Adrenal gland (tissue), 12 donors: ENCODE measurements around the gene STAG3. TPM values are rescaled to one million over a fixed set of nuclear protein-coding genes. Genes with fewer than 3 reads are reported as not detected.
"Not testable (repeated sequence)": the region's sequence is repeated elsewhere in the genome, so short reads cannot be mapped to it uniquely, and the experiment has no call there.

ENCODE experiments used
- DNase-seq, 7 donors: peaks; one replicate each; pipeline ENCODE4 v3.0.0-alpha.2; 2019 to 2020
- H3K27ac ChIP-seq, 5 donors: fragments of 200-600 bp; sonication (generic) in 4 of 5; 1 replicate in 3 of 5; 2 replicates in 2 of 5; pipeline versions ENCODE4 v1.5.1 to v1.8.0; 2016 to 2020; ENCODE audit warnings: mild to moderate bottlenecking in 1 of 5
- H3K27me3 ChIP-seq: fragments of 200-600 bp; 2 replicates; pipeline ENCODE4 v1.8.0; 2021
- H3K36me3 ChIP-seq, 2 donors: fragments of 200-600 bp; replicated peaks in 1 of 2; 1 replicate in 1 of 2; 2 replicates in 1 of 2; pipeline versions ENCODE4 v1.5.1 to v1.8.0; 2018 to 2022
- H3K4me1 ChIP-seq, 2 donors: fragments of 200-600 bp; replicated peaks in 1 of 2; 1 replicate in 1 of 2; 2 replicates in 1 of 2; pipeline versions ENCODE4 v1.5.1 to v1.8.0; 2018 to 2021
- H3K4me3 ChIP-seq, 4 donors: fragments of 200-600 bp; sonication (generic) in 3 of 4; one replicate each; pipeline ENCODE4 v1.5.1; 2016 to 2018
- H3K9me3 ChIP-seq, 3 donors: fragments of 200-600 bp; sonication (generic) in 1 of 3; replicated peaks in 1 of 3; 1 replicate in 2 of 3; 2 replicates in 1 of 3; pipeline versions ENCODE4 v1.5.1 to v1.8.0; 2016 to 2021
- POLR2A ChIP-seq, 2 donors: fragments of 450-650 bp; IDR thresholded peaks; one replicate each; pipeline ENCODE4 v1.6.1; 2017; ENCODE audit warnings: antibody characterized with exemption in 2 of 2, mild to moderate bottlenecking in 2 of 2, moderate library complexity in 1 of 2
- WGBS, 4 donors: extraction: QIAGEN DNeasy Blood & Tissue Kit in 2 of 4; methylation state at CpG; one replicate each; pipeline versions ENCODE4 v1.1.5 to v1.1.7; 2013 to 2017; 5-methylcytosine and 5-hydroxymethylcytosine counted together
- intact Hi-C, 2 donors: fragments of 100-400 bp; cut with DNase I; formaldehyde crosslinking; loops; one replicate each; pipeline versions ENCODE4 v1.14.1 to v1.15.0; 2022 to 2023
- polyA plus RNA-seq, 3 donors: library from polyadenylated mRNA; stranded (reverse); fragments of 200-250 nt in 2 of 3; fragments of 350-450 nt in 1 of 3; fragmentation: Illumina TruSeq in 1 of 3; extraction: RNeasy Lipid Tissue Mini Kit (QIAGEN cat#74804) in 1 of 3; gene quantifications; one replicate each; pipeline ENCODE4 v1.2.3, GENCODE V29; 2013 to 2014
- total RNA-seq, 9 donors: library from RNA; depleted of rRNA in 4 of 9; stranded (reverse); fragments of >200 nt in 4 of 9; fragments of 120-200 nt in 1 of 9; fragmentation: NEBNext Ultra II Directional in 1 of 9; extraction: Animal tissue kit (Norgen Biotek cat#: 25700) in 1 of 9; gene quantifications; one replicate each; pipeline versions ENCODE4 v1.1.0 to v1.2.4, GENCODE V29; 2013 to 2023
- TF ChIP-seq, protein P1 (sequence below), 6 experiments: fragments of 450-650 bp in 4 of 6; fragments of 200-600 bp in 2 of 6; sonication (generic) in 1 of 6; IDR thresholded peaks; 1 replicate in 5 of 6; 2 replicates in 1 of 6; pipeline versions ENCODE4 v1.5.1 to v1.8.0; 2016 to 2021; ENCODE audit warnings: antibody characterized with exemption in 6 of 6, mild to moderate bottlenecking in 2 of 6, moderate library complexity in 1 of 6
- donor health status: healthy with polysubstance abuse.
- donor health status: Bipolar disorder and iron deficiency.
- donor health status: DM: yes; HTN: yes; CAD: no.
- donor health status: DM: no; HTN: no; CAD: no.
- donor health status: DM: no; HTN: no; CAD: no.
- donor health status: DM: yes; HTN: yes; CAD: no.

STAG3 gene
- total and polyA plus RNA-seq, 12 donors, result 0.26 to 3.3 (median 1.3) TPM

GRCh38 chr7:100234660-100235317 lies 57.1 kb downstream of the STAG3 start:
- H3K4me1 ChIP-seq, H3K27ac ChIP-seq, H3K4me3 ChIP-seq, DNase-seq, H3K27me3 ChIP-seq, intact Hi-C loops, H3K36me3 ChIP-seq, H3K9me3 ChIP-seq: not testable (repeated sequence)
- WGBS, 4 donors, result 85 to 88% (median 86%) methylated on average over 8 of the region's 8 CpGs

DNA sequence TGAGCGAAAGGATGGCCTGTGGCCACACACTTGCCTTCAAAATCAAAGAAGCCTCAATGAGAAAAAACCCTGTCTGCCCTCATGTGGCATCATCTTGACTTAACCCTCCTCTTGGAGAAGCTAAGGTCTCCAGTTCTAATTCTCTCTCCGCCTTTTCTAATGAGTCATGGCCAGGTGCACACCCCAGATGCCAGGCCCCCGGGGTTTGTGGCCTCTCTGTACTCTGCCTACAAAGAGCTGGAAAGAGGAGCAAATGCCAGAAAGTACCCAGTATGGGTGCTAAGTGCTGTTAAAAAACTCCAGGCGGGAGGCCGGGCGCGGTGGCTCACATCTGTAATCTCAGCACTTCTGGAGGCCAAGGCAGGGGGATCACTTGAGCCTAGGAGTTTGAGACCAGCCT lies 62.3 kb downstream of the STAG3 start:
- WGBS, 4 donors, result 82 to 92% (median 87%) methylated on average over 6 to 7 of the region's 7 CpGs
- DNase-seq, H3K9me3 ChIP-seq, H3K36me3 ChIP-seq, intact Hi-C loops, H3K4me3 ChIP-seq, H3K27me3 ChIP-seq: not testable (repeated sequence)
- Histone ChIP-seq H3K4me1 (peaks cover 0 to 20% of the 10 kb centered on the region in 2 donors), H3K27ac (peak overlapping the region in 3 of 5 donors; percentile 47 to 63 (median 62))

DNA sequence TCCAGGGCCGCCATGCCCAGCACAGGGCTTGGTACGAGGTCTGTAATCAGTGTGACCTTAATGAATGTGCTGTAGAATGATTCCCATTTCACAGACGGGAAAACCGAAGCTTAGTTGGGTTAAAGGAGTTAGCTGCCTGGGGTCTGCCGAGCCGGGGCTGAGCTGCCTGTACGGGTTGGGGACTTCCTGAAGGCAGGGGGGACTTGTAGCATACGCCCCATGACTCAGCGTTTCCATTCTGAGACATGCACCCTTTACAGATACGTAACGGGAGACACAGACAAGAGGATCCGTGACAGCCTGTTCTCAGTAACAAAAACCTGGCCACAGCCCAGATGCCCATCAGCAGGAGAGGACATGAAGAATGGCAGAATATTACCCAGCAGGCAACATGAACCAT lies 65.7 kb downstream of the STAG3 start:
- peak; percentile 49 to 93 (median 82) for DNase-seq
- H3K36me3 ChIP-seq, H3K27me3 ChIP-seq, H3K4me3 ChIP-seq, intact Hi-C loops, H3K9me3 ChIP-seq: not testable (repeated sequence)
- Histone ChIP-seq H3K4me1 (peaks cover 0 to 16% of the 10 kb centered on the region in 2 donors), H3K27ac (peak overlapping the region in 2 of 5 donors; percentile 55 to 57)
- 30 to 56% (median 51%) methylated on average over 4 to 12 of the region's 12 CpGs for WGBS, 4 donors

DNA sequence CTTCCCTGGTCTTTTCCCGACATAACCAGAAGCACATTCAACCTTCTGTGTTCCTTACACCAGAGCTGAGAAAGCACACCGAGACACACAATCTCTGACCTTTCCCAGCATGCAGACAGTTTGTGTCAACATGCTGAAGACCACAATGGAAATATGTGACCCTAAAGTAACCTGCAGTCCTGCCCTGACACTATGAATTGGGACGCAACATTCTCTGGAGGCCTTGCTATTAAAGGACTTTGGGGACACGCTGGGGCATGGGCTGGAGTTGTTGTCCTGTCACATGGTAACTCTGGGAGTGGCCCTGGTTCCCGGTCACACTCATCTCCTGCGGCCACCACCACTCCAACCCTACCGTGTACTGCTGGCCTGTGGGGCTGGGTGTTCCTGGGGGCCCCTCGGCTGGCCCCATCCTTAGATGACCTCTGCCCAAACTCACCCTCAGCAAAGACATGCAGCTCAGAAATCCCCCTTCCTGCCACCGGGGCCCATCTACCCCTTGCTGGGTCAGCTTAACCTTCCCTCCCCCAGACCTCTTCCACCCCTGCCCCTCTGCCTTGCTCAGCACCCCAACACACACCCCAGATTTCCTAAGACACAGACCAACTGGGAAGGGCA lies 67.4 kb downstream of the STAG3 start:
- peaks cover 0 to 16% of the 10 kb centered on the region in 2 donors for H3K4me1 ChIP-seq
- H3K36me3 ChIP-seq, H3K27me3 ChIP-seq, H3K9me3 ChIP-seq, H3K4me3 ChIP-seq, DNase-seq, intact Hi-C loops: not testable (repeated sequence)
- peak overlapping the region in 1 of 5 donors; percentile 40 for H3K27ac ChIP-seq
- 62 to 82% (median 71%) methylated on average over 5 to 9 of the region's 9 CpGs for WGBS, 4 donors

DNA sequence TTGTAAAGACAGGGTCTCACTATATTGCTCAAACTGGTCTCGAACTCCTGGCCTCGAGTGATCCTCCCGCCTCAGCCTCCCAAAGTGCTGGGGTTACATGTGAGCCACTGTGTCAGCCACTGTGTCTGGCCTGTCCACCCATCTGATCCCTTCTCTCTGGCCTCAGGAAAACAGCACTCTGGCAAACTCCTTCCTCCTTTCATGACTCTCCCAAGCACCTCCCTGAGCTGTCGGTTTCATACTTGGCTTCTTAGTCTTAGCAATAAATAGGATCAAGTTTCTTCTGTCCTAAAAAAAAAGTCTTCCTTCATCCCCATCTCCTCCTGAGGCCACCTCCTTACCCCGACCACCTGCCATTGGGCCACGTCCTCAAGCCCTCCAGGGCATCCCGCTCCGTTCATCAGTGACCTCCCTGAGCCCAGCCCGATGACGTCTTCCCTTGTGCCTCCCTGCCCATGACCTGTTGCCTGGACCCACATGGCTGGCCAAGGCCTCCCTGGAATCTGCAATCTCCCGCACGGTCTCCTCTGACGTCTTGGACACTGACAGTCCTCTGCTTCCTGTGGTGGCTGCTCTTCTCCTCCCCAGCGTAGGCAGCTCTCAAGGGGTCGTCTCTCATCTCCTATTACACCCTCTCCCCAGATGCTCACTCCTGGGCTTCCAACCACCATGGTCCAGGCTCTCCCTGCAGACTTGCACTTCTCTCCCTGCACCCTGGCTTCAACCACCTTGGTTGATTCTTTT lies 68.6 kb downstream of the STAG3 start:
- intact Hi-C loops, H3K27me3 ChIP-seq, H3K9me3 ChIP-seq, H3K36me3 ChIP-seq, H3K4me3 ChIP-seq: not testable (repeated sequence)
- H3K27ac ChIP-seq, result peak overlapping the region in 2 of 5 donors; percentile 3 to 17
- peaks cover 0 to 16% of the 10 kb centered on the region in 2 donors for H3K4me1 ChIP-seq
- DNase-seq, result peak in 4 of 7 donors; percentile 43 to 71 (median 48)
- WGBS, 4 donors, result 60 to 73% (median 68%) methylated on average over 12 to 15 of the region's 15 CpGs

GRCh38 chr7:100246865-100247137 lies 69.1 kb downstream of the STAG3 start:
- H3K4me3 ChIP-seq, H3K36me3 ChIP-seq, H3K27me3 ChIP-seq, intact Hi-C loops, DNase-seq, H3K9me3 ChIP-seq: not testable (repeated sequence)
- Histone ChIP-seq H3K27ac (peak overlapping the region in 1 of 5 donors; percentile 45), H3K4me1 (peaks cover 0 to 14% of the 10 kb centered on the region in 2 donors)
- WGBS, 4 donors, result 83 to 95% (median 87%) methylated on average over 9 of the region's 9 CpGs

DNA sequence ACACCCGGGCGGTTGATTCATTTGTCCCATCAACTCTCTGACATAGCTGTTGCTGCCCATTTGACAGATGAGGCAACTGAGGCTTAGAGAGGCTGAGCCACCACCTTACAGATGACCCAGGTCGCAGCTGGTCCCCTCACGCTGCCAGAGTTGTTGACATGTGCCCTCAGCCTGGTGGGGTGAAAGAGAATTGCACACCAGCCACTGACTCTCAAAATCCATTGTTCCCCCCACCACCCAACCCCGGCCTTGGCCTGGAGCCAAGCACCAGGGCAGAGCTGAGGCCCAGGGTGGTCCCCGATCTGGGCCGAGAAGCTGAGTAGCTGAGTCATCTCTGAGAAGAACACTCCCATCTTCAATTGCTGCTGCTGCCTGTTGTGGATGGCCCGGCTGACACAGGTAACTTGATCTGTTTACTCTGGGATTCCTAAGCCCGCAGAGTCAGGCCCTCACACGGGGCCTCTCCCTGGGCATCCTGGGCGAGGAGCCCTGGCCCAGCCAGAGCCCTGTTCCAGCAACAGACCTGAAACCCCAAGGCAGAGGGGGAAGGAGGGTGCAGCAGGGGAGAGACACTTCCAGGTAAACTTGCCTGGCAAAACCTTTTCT lies 69.5 kb downstream of the STAG3 start:
- peaks cover 0 to 10% of the 10 kb centered on the region in 2 donors for H3K4me1 ChIP-seq
- H3K9me3 ChIP-seq, result no peaks in the 10 kb centered on the region
- H3K4me3 ChIP-seq, result no peak overlapping the region
- intact Hi-C loops, result no loop called here
- WGBS, 4 donors, result 49 to 72% (median 57%) methylated on average over 5 to 11 of the region's 11 CpGs
- DNase-seq, result peak in 3 of 7 donors; percentile 24 to 34 (median 30)
- H3K27me3 ChIP-seq, result no peaks in the 10 kb centered on the region
- TF ChIP-seq POLR2A (IDR thresholded peaks at IDR 0.05), result no peak
- TF ChIP-seq, protein P1, sequence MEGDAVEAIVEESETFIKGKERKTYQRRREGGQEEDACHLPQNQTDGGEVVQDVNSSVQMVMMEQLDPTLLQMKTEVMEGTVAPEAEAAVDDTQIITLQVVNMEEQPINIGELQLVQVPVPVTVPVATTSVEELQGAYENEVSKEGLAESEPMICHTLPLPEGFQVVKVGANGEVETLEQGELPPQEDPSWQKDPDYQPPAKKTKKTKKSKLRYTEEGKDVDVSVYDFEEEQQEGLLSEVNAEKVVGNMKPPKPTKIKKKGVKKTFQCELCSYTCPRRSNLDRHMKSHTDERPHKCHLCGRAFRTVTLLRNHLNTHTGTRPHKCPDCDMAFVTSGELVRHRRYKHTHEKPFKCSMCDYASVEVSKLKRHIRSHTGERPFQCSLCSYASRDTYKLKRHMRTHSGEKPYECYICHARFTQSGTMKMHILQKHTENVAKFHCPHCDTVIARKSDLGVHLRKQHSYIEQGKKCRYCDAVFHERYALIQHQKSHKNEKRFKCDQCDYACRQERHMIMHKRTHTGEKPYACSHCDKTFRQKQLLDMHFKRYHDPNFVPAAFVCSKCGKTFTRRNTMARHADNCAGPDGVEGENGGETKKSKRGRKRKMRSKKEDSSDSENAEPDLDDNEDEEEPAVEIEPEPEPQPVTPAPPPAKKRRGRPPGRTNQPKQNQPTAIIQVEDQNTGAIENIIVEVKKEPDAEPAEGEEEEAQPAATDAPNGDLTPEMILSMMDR (IDR thresholded peaks at IDR 0.05), result no peak
- H3K36me3 ChIP-seq, result no peaks in the 10 kb centered on the region
- peak overlapping the region in 1 of 5 donors; percentile 45 for H3K27ac ChIP-seq
